GM19463 (cell line): ENCODE data around the gene ICE1.

Source experiments
- ATAC-seq: cut with Tn5 transposase; IDR thresholded peaks from one replicate; pipeline ENCODE4 v1.9.1; 2021; ENCODE audit warnings: mild to moderate bottlenecking, moderate library complexity; ENCODE audit not compliant: unreplicated experiment

ICE1 gene

DNA sequence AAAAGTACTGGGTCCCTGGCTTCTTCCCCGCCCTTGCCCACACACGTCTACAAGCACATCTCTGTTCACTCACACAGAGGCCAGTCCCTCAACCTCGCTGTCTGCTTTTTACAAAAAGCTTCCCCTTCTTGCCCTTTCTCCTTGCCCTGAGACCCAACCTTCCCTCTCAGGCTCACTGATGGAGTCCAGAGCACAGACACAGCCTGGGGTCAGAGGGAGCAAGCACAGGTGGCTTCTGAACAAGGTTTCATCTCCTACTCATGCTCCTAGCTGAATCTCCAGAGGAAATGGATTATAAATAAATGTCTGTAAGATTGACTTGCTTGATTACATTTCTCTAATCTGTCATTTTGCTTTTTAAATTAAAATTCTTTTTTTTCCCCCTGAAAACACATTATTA lies 101.8 kb downstream of the ICE1 start:
- ATAC-seq, result no peak

DNA sequence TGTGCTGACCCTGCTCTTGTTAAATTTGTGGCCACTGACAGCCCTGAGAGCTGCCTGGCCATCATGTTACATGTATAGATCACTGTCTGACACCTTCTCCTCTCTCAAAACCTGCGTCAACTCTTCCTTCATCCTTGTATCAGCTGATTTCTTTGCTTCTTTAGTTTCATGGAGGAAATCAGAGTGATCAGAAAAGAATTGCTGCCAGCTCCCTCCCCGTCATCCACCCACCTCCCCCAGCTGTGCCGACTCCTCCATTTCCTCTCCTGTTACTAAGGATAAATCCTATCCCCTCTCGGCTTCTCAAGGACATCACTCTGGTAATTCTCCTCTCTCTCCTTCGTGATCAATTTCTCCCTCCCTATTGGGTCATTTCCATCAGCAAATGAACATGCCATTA lies 108.9 kb downstream of the ICE1 start:
- ATAC-seq, result no peak

DNA sequence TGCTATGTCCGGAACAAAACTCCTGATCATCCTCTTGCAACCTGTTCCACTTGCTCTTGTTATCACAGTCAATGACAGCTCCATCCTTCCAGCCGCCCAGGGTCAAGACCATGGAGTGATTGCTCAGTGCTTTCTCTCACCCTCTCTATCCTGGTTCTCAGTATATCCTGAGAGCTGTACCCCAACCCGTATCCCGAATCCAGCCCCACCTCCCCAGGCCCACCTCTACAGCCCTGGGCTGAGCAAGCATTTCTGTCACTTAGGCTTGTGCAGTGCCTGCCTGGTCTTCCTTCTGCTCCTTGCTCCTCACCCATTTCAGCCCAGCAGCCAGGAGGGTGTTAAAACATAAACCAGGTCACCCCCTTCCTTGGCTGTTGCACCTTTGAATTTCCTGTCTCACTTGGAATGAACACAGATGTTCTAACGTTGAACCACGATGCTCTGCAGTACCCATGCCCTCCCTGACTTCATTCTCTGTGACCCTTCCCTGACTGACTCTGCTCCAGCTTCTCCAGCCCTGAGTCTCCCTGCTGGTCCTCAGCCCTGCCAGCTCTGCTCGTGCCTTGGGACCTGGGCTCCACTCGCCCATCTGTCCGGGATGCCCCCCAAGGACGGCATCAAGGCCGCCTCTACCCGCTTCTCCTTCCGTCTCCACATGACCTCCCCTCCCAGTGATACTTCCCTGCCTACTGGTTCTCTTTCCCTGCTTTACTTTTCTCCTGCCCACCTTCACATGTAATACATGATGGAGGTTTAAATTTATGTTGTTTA lies 110.0 kb downstream of the ICE1 start:
- no peak for ATAC-seq

DNA sequence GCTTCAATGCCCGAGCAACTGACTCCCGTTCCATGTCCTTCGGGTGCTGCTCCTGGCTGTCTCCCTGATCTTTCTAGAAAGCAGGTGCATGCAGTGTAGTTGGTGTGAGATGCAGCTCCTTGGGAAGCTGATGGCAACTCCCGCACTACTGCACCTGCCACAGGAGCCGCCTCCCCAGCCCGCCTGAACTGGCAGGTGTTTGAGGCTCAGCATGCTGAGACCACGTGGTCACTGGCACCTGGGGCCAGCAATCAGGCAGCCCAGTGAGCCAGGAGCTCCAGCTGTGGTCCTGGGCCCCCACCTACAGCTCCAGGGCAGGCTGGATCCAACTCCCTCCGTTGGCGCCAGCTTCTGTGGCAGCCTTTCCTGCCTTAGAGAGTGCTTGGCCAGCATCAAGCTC lies 111.5 kb downstream of the ICE1 start:
- no peak for ATAC-seq

DNA sequence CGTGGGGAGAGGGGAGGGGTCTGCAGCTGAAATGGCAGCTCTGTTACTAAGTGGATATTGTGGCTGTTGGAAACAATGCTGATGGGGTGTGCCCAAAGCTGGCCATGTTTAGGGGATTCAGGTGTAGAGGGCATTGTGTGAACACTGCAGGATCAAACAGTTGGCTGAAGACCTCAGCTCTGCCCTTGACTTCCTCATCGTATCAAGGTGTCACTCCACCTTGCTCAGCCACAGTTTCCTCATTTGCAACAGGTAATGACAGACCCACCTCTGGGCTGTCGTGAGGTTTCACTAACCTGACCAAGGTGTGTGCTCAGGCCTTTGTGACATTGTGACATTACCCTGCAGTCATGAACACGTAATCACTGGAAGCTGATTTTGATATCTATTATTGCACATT lies 111.9 kb downstream of the ICE1 start:
- ATAC-seq, result no peak

DNA sequence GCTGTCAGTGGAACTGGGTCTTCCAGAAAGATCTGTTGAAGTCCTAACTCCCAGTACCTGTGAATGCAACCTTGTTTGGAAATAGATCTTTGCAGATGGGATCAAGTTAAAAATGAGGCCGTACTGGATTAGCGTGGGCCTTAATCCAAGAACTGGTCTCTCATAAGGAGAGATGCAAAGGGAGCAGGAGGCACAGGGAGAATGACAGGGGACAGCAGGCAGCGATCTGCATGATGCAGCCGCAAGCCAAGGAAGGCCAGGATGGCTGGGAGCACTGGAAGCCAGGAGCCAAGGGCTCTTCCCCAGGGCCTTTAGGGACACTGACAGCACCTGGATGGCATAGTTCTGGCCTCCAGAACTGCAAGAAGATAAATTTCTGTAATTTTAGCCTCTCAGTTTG lies 114.4 kb downstream of the ICE1 start:
- ATAC-seq, result no peak

DNA sequence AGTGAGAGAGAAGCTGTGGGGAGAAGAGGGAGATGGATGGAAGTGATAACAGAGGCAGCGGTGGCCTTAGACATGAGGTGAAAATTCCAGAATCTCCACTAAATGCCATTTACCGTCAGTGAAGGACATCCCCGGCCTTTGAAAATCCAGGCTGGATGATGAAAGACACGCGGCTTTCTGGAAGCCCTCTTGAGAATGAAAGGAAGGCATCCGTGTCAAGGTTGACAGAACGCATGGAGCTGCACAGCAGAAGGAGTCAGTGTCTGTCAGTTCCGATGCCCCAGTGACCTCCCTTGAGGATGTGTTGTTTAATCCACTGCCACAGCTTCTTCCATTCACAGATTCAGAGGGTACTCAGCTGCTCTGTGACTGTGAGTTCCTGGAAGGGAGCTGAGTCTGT lies 114.9 kb downstream of the ICE1 start:
- ATAC-seq, result no peak

DNA sequence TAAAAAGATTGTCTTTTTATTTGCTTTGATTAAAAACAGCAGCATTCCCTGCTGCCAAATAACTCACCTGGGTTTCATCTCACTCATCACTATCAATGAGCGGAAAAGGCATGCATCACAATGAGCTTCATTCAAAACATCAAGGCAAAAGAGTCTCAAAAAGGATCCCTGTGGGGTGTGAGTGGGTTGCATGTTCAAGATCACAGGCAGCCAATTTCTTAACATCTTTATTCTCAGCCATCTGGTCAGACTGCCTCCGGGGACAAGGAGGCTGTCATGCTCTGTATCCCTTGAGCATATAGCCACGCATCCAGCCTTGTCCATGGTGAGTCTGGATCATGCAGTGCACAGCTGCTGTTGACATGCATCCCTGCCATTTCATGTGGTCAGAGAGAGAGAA lies 117.1 kb downstream of the ICE1 start:
- no peak for ATAC-seq
